ENCODE data around the gene APOA5. TPM values are rescaled to one million over a fixed set of nuclear protein-coding genes. Genes with fewer than 3 reads are reported as not detected.

Gene APOA5
- total and polyA plus RNA-seq, 2 of the 13 experiments (the other 11 are each of a cell fraction or from before 2014, with no cell fraction given) = 44.0 to 49.1 TPM

GRCh38 chr11:116808262-116809175 lies 16.8 kb upstream of the APOA5 start (continued):
- TF ChIP-seq ZNF788 (CRISPR knock-in tag; IDR thresholded peaks at IDR 0.05; ENCODE audit: borderline replicate concordance) = peak; percentile 56; the same call in 1 of the 2 replicates
- TF ChIP-seq ZNF318 (CRISPR knock-in tag; IDR thresholded peaks at IDR 0.05) = no peak
- peak; percentile 81; the same call in 1 of the 2 replicates for TF ChIP-seq ZBTB34 (CRISPR knock-in tag; IDR thresholded peaks at IDR 0.05)
- no peak for TF ChIP-seq KIAA2018 (CRISPR knock-in tag; IDR thresholded peaks at IDR 0.05; ENCODE audit: borderline replicate concordance)
- TF ChIP-seq IRF9 (CRISPR knock-in tag; IDR thresholded peaks at IDR 0.05; ENCODE audit: borderline replicate concordance) = no peak
- TF ChIP-seq NRL (CRISPR knock-in tag; IDR thresholded peaks at IDR 0.05; ENCODE audit: borderline replicate concordance) = no peak
- no peak for TF ChIP-seq TAF15 (IDR thresholded peaks at IDR 0.05; ENCODE audit: low read depth, low read length, poor library complexity, severe bottlenecking)

Measured in HepG2 (cell line).